ENCODE data around the gene TAS2R30.
"Not testable (repeated sequence)": the region's sequence is repeated elsewhere in the genome, so short reads cannot be mapped to it uniquely, and the experiment has no call there.

Gene TAS2R30

GRCh38 chr12:11134305-11134704 is at the start of gene TAS2R30:
Gene TAS2R30 (minus strand): TSS chr12:11134644. CDS start chr12:11134244, 400 bp downstream.
- no peak for DNase-seq

DNA sequence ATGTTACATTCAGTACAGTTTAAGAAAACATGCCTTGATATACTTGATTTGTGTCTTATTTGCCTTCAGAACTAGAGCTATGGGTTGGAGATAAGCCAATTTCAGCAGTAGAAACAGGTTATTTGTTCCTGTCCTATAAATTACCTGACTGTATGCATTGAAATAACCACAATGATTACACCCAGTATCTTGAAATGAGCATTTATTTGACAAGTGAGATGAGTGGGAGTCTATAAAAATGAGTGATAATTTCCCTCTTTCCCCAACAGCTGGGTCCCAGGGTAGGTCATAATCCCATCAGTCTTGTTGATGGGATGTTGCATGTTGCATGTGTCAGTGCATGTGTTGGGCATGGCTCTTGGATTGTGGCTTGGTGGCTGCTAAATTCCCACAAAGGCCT is 48.6 kb upstream of the TAS2R30 start:
- no peak for DNase-seq

DNA sequence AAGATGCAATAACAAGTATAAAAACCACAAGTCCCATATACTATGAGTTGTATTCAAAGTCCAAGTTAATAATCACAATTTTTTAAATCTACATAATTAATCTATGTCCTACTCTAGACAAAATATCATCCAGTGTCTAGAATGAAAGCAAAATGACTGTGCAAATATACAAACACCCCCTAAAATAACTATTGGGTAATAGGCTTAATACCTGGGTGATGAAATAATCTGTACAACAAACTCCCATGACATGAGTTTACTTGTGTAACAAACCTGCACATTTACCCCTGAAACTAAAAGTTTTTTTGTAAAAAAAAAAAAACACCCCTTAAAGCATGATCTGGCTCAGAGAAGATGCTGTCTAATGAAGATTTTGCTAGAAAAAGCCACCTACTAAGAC is 48.1 kb upstream of the TAS2R30 start:
- DNase-seq = no peak

DNA sequence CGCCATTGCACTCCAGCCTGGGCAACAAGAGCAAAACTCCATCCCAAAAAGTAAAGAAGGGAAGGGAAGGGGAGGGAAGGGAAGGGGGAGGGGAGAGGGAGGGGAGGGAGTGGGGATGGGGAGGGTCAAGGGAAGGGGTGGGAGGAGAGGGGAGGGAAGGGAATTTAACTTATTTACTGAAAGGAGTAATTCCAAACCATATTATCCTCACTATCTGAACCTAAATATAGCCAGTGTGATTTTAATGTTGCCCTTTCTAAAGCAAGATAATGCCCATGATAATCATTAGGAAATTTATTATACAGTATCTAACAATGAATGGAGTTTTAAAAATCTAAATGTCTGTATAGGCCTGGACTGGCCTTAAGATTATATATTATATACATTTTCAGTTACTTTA is 43.8 kb upstream of the TAS2R30 start:
- no peak for DNase-seq

- no peak for DNase-seq
Observed at GRCh38 chr12:11174022-11174421, 39.6 kb upstream of the TAS2R30 start.

DNA sequence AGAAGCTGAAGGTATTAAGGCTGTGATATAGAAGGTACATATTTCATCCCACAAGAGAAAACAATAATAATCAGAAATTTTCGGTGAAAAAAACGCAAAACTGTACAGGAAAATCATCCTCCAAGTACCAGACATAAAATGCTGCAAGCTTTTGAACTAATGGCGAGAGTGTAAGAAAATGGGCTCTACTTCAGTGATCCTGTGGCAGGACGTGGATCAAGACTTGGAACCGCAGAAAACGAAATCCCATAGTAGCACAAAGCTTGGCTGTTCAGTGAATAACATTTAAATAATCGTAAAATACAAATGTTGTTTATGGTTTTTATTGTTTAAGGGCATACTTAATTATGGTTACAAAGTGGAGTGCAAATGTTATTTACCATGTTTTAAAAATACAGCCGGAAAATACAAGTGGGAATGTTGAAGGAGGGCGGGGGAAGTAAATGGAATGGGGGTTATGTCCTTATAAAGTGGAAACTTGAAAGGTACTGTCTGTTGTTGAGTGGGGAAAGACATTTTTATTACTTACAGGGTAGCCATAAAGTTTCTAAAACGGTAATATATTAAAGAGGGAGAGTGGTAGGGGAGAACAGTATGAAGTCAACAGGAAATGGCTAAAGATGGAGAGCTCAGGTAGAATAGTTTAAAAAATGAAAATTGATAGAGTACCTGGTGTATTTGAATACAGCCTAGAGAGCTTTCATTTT is 37.7 kb upstream of the TAS2R30 start:
- DNase-seq = peak; percentile 4

GRCh38 chr12:11171145-11171968 is 36.9 kb upstream of the TAS2R30 start, which contains the start of gene SMIM10L1:
Gene SMIM10L1 (plus strand): TSS chr12:11171194. CDS start chr12:11171357, 163 bp downstream.
- peak; percentile 72 for DNase-seq

DNA sequence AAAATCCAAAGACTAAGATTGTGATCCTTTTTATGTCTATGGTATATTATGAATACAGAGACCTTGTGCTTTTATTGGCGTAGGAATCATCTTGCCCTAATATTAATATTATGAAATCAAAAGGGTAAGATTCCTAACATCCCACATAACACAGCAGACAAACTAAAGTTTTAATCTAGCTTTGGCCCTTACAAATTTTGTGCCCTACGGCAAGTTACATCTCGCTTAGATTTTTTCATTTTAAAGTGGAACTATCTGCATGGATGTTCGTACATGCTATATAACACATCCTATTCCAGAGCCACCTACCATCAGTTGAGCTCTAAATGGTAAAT is 36.3 kb upstream of the TAS2R30 start:
- DNase-seq = no peak

GRCh38 chr12:11166300-11166699 is 31.9 kb upstream of the TAS2R30 start:
- DNase-seq = no peak

GRCh38 chr12:11164384-11164783 is 29.9 kb upstream of the TAS2R30 start:
- no peak for DNase-seq

DNA sequence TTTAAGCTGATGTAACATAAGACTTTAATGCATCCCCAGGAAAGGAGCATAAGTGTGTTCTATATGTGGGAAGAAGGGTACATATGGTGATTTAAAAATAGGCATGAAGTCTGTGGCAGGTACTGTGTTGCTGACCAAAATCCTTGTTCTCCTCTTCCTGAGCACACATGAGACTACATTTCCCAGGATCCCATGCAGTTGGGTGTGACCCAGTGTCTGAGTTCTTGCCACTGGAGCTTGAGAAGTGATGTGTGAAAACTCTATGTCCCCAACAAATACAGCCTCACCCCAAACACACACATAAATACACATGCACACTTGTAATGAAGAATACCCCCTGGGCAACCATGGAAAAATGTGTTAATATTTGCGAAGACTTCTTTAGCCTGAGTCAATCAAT is 28.1 kb upstream of the TAS2R30 start:
- no peak for DNase-seq

- DNase-seq = no peak
Observed at GRCh38 chr12:11158885-11159444, 24.5 kb upstream of the TAS2R30 start.

DNA sequence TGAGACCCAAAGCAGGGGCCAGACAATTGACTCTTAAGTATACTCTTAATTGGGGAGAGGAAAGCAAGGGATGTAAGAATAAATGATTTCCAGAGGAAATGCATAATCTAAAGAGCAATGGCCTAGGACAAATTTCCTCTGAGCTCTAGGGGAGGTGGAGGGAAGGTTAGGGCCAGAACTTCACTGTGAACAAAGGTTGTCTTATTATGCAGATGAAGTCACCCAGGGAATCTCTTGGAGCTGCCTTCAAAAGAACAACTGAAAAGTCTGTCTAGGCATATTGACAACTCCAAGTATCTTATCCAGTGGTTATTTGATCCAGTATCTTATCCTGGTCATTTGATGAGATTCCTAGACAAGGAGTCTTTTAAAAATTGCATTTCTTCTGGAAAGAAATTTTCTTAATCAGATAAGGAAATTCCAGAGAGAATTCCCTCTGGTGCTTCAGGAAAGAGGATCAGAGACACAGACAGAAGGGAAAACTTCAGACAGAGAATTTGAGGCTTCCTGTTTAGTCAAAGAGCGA is 20.0 kb upstream of the TAS2R30 start:
- DNase-seq = no peak

- DNase-seq = no peak
Observed at GRCh38 chr12:11152725-11153124, 18.3 kb upstream of the TAS2R30 start.

GRCh38 chr12:11150832-11151231 is 16.4 kb upstream of the TAS2R30 start:
- DNase-seq = no peak

DNA sequence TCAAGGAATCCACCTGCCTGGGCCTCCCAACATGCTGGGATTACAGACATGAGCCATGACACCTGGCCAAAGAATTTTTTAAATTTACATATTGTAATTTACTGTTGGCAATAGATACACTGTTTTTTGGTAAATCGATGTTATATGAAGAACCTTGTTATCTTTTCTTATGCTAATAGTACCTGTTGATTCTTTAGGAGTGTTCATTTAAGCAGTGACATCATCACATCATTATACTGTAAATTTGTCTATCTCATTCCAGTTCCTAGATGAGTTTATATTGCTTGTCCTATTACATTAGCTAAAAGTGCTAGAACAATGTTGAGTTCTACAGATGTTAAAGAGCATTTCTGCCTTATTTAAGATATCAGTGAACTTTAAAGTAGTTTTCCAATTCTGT is 13.0 kb upstream of the TAS2R30 start:
- no peak for DNase-seq

GRCh38 chr12:11144297-11144696 is 9.9 kb upstream of the TAS2R30 start:
- no peak for DNase-seq

DNA sequence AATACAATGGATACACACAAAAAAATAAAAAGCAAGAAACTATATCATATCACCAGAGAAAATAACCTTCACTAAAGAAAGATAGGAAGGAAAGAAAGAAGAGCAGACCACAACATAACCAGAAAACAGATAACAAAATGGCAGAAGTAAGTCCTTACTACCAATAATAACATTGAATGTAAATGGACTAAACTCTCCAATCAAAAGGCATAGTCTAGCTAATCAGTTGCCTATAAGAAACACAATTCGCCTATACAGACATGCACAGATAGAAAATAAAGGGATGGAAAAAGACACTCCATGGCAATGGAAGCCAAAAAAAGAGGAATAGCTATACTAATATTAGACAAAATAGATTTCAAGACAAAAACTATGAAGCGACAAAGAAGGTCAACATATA is 8.9 kb upstream of the TAS2R30 start:
- DNase-seq = no peak

- no peak for DNase-seq
Observed at GRCh38 chr12:11136075-11136474, 1.6 kb upstream of the TAS2R30 start.

GRCh38 chr12:11133816-11134215 is 628 bp downstream of the TAS2R30 start:
- DNase-seq = no peak

- no peak for DNase-seq
Observed at GRCh38 chr12:11133162-11133561, 1.3 kb downstream of the TAS2R30 start.

DNA sequence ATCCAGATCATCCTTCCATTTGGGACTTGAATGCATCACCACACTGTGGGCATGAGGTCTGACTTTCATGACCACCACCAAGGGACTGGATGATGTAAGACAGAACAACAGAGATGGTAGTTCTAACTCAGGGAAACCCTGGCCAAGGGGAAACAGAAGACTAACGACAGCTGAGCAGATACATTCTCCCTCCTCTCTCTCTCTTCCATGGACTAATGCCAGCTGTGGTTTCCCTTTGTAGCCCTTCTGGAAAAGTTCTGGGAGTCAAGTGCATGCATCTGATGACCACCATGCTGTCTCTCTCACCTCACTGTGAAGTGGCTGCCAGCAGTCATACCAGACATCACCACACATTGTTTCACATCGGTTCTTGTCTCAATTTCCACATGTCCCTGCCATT is 3.4 kb downstream of the TAS2R30 start:
- no peak for DNase-seq

DNA sequence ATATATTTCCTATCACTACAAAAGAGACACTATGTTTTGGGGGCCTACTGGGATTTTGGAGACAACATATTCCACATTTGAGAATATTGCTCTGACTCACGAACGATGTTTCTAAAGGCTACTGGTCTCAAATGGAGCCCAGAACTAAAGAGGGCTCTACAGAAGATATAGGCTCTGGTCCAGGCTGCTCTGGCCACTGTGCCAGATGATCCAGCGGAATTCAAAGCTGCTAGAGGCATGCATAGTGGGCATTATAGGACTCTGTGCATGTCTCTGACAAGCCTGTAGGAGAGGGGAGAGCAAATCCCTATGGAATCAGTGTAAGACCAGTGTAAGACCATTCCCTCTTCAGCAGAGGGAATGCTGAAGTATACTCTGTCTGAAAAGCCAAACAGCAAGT is 4.1 kb downstream of the TAS2R30 start:
- no peak for DNase-seq

- DNase-seq = not testable (repeated sequence)
Observed at GRCh38 chr12:11114130-11114529, 20.3 kb downstream of the TAS2R30 start.
